ENCODE results near the gene TGM2.

Gene TGM2

GRCh38 chr20:38139977-38140753 is 24.9 kb downstream of the TGM2 start:
- Mint-ChIP-seq H3K4me1 (no peaks in the 10 kb centered on the region), H3K9me3 (no peaks in the 10 kb centered on the region), H3K4me3 (no peak overlapping the region), H3K27ac (no peak overlapping the region), H3K36me3 (no peaks in the 10 kb centered on the region)
- no peak for ATAC-seq
- no peak for DNase-seq (ENCODE audit: low spot score in 2 of 2)

- Mint-ChIP-seq H3K9me3 (no peaks in the 10 kb centered on the region), H3K4me3 (no peak overlapping the region), H3K27ac (no peak overlapping the region), H3K4me1 (peaks cover 4% of the 10 kb centered on the region), H3K36me3 (no peaks in the 10 kb centered on the region)
- no peak for ATAC-seq
- no peak for DNase-seq (ENCODE audit: low spot score in 2 of 2)
Observed at GRCh38 chr20:38139156-38139912, 25.7 kb downstream of the TGM2 start.

DNA sequence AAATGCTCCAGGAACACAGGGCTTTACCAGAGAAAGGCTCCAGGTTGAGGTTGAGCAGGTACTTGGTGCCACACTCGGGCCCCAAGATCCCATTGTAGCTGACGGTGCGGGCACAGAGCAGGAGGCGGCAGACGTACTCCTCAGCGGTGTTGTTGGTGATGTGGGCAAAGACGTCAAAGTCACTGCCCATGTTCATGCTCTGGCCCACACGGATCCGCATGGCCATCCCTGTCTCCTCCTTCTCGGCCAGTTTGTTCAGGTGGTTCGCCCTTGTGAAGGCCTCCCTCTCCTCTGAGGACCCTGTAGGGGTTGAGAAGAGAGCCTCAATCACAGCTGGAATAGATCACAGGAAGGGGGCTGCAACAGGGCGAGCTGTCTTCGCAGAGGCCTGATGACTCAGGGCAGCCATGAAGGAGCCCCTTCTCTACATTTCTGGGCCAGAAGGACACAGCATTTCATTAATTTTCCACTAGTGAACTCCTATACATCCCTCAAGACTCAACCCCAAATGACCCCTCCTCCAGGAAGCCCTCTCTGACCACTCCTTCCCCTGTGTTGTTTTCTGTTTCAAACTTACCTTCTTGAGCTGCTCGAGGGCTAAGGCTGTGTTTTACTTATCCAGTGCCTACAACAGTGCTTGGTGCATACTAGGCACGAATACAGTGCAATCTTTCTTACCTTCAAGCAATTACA is 26.8 kb downstream of the TGM2 start:
- Mint-ChIP-seq H3K27ac (no peak overlapping the region), H3K36me3 (no peaks in the 10 kb centered on the region), H3K4me3 (no peak overlapping the region), H3K9me3 (no peaks in the 10 kb centered on the region), H3K4me1 (peaks cover 6% of the 10 kb centered on the region)
- no peak for ATAC-seq
- no peak for DNase-seq (ENCODE audit: low spot score in 2 of 2)

- Mint-ChIP-seq H3K4me1 (peaks cover 6% of the 10 kb centered on the region), H3K4me3 (no peak overlapping the region), H3K27ac (no peak overlapping the region), H3K36me3 (no peaks in the 10 kb centered on the region), H3K9me3 (no peaks in the 10 kb centered on the region)
- no peak for DNase-seq (ENCODE audit: low spot score in 2 of 2)
- ATAC-seq: no peak
Observed at GRCh38 chr20:38137441-38138037, 27.5 kb downstream of the TGM2 start.

DNA sequence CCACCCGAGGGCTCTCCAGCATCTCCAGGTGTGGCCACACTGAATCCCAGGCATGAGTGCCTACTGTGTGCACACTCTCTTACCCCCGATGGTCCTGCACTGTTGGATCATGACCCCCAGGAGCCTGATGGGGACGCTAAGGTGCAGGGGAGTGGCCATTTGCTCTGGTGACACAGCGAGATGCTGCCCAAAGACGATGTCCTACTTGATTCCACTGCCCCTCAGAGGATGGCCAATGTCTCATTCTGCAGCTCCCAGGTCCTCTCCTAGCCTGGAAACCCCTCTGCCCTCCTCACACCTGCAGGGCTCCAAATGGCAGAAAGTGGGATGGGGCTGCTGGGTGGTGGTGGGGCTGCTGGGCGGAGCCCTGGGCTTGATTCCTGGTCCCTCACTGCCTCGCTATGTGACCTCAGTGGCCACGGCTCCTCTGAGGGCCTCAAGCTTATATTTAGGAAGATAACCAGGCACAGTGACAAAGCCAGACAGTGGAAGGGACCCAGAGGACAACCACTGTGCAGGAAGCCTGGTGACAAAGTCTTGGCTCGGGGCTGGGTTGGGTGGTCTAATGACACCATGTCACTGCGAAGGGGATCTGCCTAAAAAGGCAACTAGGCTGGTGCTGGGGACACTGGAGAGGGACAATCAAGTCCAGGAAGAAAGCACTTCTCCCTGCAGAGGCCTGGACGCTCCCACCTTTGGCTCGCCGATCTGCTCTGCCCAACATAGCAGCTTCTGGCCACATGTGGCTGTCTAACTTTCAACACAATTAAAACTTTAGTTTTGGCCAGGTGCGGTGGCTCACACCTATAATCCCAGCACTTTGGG is 28.4 kb downstream of the TGM2 start:
- ATAC-seq (no peak), DNase-seq (ENCODE audit: low spot score in 2 of 2) (no peak)
- no peaks in the 10 kb centered on the region for H3K36me3 Mint-ChIP-seq
- peaks cover 6% of the 10 kb centered on the region for H3K4me1 Mint-ChIP-seq
- H3K9me3 Mint-ChIP-seq: no peaks in the 10 kb centered on the region
- H3K4me3 Mint-ChIP-seq: no peak overlapping the region
- no peak overlapping the region for H3K27ac Mint-ChIP-seq

GRCh38 chr20:38135651-38136420 is 29.2 kb downstream of the TGM2 start:
- no peak for DNase-seq (ENCODE audit: low spot score in 2 of 2)
- Mint-ChIP-seq H3K4me3 (no peak overlapping the region), H3K36me3 (no peaks in the 10 kb centered on the region), H3K4me1 (peaks cover 6% of the 10 kb centered on the region), H3K27ac (no peak overlapping the region), H3K9me3 (no peaks in the 10 kb centered on the region)
- no peak for ATAC-seq

GRCh38 chr20:38135271-38135650 is 29.8 kb downstream of the TGM2 start:
- ATAC-seq (no peak), DNase-seq (ENCODE audit: low spot score in 2 of 2) (no peak)
- Mint-ChIP-seq H3K27ac (no peak overlapping the region), H3K36me3 (no peaks in the 10 kb centered on the region), H3K9me3 (no peaks in the 10 kb centered on the region), H3K4me3 (no peak overlapping the region), H3K4me1 (peaks cover 6% of the 10 kb centered on the region)

GRCh38 chr20:38134427-38135270 is 30.4 kb downstream of the TGM2 start:
- Mint-ChIP-seq H3K4me1 (peaks cover 6% of the 10 kb centered on the region), H3K4me3 (no peak overlapping the region), H3K9me3 (no peaks in the 10 kb centered on the region), H3K36me3 (no peaks in the 10 kb centered on the region), H3K27ac (peak overlapping the region; percentile 53)
- ATAC-seq (no peak), DNase-seq (ENCODE audit: low spot score in 2 of 2) (no peak)

GRCh38 chr20:38133680-38134426 is 31.2 kb downstream of the TGM2 start:
- Mint-ChIP-seq H3K4me1 (peaks cover 6% of the 10 kb centered on the region), H3K36me3 (no peaks in the 10 kb centered on the region), H3K4me3 (no peak overlapping the region), H3K27ac (peak overlapping the region; percentile 53), H3K9me3 (no peaks in the 10 kb centered on the region)
- no peak for ATAC-seq
- DNase-seq (ENCODE audit: low spot score in 2 of 2): no peak

DNA sequence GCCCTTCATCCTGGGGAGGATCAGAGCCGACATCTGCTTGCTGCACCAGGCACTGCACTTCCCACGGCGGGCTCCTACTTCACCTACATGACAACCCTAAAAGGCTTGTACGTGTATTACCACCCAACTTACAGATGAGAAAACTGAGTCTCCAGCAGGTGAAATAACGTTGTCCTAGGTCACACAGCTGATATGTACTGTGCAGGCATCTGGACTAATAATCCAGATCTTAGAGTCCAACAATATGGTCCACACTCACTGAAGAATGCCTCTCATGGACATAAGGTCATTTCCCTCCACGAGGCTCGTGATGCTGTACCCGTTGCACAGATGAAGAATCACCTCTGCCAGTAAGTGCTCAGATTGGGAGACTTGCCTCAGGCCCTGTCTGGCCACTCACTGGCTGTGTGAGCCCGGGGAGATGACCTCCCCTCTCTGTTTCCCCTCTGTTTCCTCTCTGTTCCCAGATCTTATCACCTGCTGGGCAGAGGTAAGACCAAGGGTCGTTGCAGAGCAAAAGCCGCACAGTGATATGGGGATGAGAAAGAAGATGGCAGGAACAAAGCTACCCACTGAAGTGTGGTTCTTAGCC is 32.1 kb downstream of the TGM2 start:
- Mint-ChIP-seq H3K4me3 (no peak overlapping the region), H3K4me1 (peaks cover 6% of the 10 kb centered on the region), H3K36me3 (no peaks in the 10 kb centered on the region), H3K9me3 (no peaks in the 10 kb centered on the region), H3K27ac (no peak overlapping the region)
- ATAC-seq: no peak
- DNase-seq (ENCODE audit: low spot score in 2 of 2): no peak

DNA sequence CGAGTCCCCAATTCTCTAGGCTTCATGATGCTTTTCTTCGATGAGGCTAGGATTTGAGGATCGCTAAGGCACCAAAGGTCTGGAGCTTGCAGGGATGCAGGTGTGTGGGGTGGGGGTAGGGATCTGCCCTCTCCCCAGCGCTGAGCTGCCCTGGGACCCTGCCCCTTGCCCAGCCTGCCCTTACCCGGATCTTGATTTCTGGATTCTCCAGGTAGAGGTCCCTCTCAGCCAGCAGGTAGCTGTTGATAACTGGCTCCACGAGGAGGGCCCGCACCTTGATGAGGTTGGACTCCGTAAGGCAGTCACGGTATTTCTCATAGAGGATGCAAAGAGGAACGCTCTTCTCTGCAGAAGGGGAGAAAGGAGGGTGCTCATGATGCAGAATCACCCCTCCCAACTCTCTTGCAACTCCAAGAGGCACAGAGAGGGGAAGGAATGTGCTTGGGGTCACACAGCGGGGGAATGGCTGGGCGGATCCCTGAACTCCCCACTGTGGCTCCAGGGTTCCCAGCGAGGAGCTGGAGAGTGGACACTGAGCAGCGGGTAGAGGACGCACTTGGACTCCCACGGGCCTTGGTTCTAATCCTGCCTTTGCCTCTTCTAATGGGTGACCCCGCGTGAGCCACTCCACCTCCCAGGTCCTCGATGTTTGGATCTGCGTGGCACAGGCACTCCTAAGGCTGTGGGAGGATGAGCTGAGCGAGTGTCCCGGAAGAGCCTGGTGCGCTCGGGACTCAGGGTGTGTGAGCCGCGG is 32.7 kb downstream of the TGM2 start:
- Mint-ChIP-seq H3K36me3 (no peaks in the 10 kb centered on the region), H3K4me3 (no peak overlapping the region), H3K4me1 (peaks cover 6% of the 10 kb centered on the region), H3K27ac (no peak overlapping the region), H3K9me3 (no peaks in the 10 kb centered on the region)
- DNase-seq (ENCODE audit: low spot score in 2 of 2) (no peak), ATAC-seq (no peak)

GRCh38 chr20:38131588-38132121 is 33.4 kb downstream of the TGM2 start:
- H3K36me3 Mint-ChIP-seq: no peaks in the 10 kb centered on the region

More at GRCh38 chr20:38131588-38132121, 33.4 kb downstream of the TGM2 start:
- peaks cover 6% of the 10 kb centered on the region for H3K4me1 Mint-ChIP-seq
- no peak overlapping the region for H3K27ac Mint-ChIP-seq
- DNase-seq (ENCODE audit: low spot score in 2 of 2): no peak
- H3K9me3 Mint-ChIP-seq: no peaks in the 10 kb centered on the region
- H3K4me3 Mint-ChIP-seq: no peak overlapping the region
- ATAC-seq: no peak
